HEK293 (cell line): ENCODE results near the gene SARS2.

Experiments
- PRDM2 ChIP-seq: fragments of 450-650 bp; formaldehyde crosslinking; IDR thresholded peaks from 2 replicates; pipeline ENCODE4 v1.5.1; 2016; ENCODE audit warnings: missing biosample characterization, missing genetic modification characterization, borderline replicate concordance
- ZBTB1 ChIP-seq: fragments of 450-650 bp; formaldehyde crosslinking; IDR thresholded peaks from 2 replicates; pipeline ENCODE4 v1.5.1; 2016; ENCODE audit warnings: missing biosample characterization, missing genetic modification characterization
- ZBTB8A ChIP-seq: fragments of 450-650 bp; formaldehyde crosslinking; IDR thresholded peaks from 2 replicates; pipeline ENCODE4 v1.5.1; 2016; ENCODE audit warnings: missing biosample characterization, missing genetic modification characterization
- ZNF18 ChIP-seq: fragments of 450-650 bp; formaldehyde crosslinking; IDR thresholded peaks from 2 replicates; pipeline ENCODE4 v1.5.1; 2016; ENCODE audit warnings: missing biosample characterization, missing genetic modification characterization
- ZNF2 ChIP-seq: fragments of 450-650 bp; formaldehyde crosslinking; IDR thresholded peaks from 2 replicates; pipeline ENCODE4 v1.5.1; 2016; ENCODE audit warnings: missing biosample characterization, missing genetic modification characterization
- ZNF214 ChIP-seq: fragments of 450-650 bp; formaldehyde crosslinking; IDR thresholded peaks from 2 replicates; pipeline ENCODE4 v1.5.1; 2017; ENCODE audit warnings: missing biosample characterization, mild to moderate bottlenecking, missing genetic modification characterization, borderline replicate concordance
- ZNF324 ChIP-seq: fragments of 450-650 bp; formaldehyde crosslinking; IDR thresholded peaks from 2 replicates; pipeline ENCODE4 v1.5.1; 2016; ENCODE audit warnings: missing biosample characterization, missing genetic modification characterization
- ZNF426 ChIP-seq: fragments of 450-650 bp; formaldehyde crosslinking; IDR thresholded peaks from 2 replicates; pipeline ENCODE4 v1.5.1; 2017; ENCODE audit warnings: missing biosample characterization, missing genetic modification characterization, mild to moderate bottlenecking, inconsistent platforms, moderate library complexity
- ZNF473 ChIP-seq: fragments of 450-650 bp; formaldehyde crosslinking; IDR thresholded peaks from 2 replicates; pipeline ENCODE4 v1.5.1; 2017; ENCODE audit warnings: missing biosample characterization, missing genetic modification characterization
- ZNF48 ChIP-seq: fragments of 450-650 bp; formaldehyde crosslinking; IDR thresholded peaks from 2 replicates; pipeline ENCODE4 v1.5.1; 2016; ENCODE audit warnings: missing biosample characterization, missing genetic modification characterization
- ZNF548 ChIP-seq: fragments of 450-650 bp; formaldehyde crosslinking; IDR thresholded peaks from 2 replicates; pipeline ENCODE4 v1.5.1; 2016; ENCODE audit warnings: missing biosample characterization, missing genetic modification characterization
- ZNF555 ChIP-seq: fragments of 450-650 bp; formaldehyde crosslinking; conservative IDR thresholded peaks from 2 replicates; pipeline ENCODE4 v1.5.1; 2017; ENCODE audit warnings: missing biosample characterization, mild to moderate bottlenecking, missing genetic modification characterization, inconsistent platforms
- ZNF580 ChIP-seq: fragments of 450-650 bp; formaldehyde crosslinking; IDR thresholded peaks from 2 replicates; pipeline ENCODE4 v1.5.1; 2016; ENCODE audit warnings: missing biosample characterization, missing genetic modification characterization
- ZNF639 ChIP-seq: fragments of 450-650 bp; formaldehyde crosslinking; IDR thresholded peaks from 2 replicates; pipeline ENCODE4 v1.5.1; 2016; ENCODE audit warnings: missing biosample characterization, missing genetic modification characterization
- ZNF660 ChIP-seq: fragments of 450-650 bp; IDR thresholded peaks from 2 replicates; pipeline ENCODE4 v1.5.1; 2018; ENCODE audit warnings: missing biosample characterization, mild to moderate bottlenecking, missing genetic modification characterization
- ZNF701 ChIP-seq: fragments of 450-650 bp; formaldehyde crosslinking; IDR thresholded peaks from 2 replicates; pipeline ENCODE4 v1.5.1; 2016; ENCODE audit warnings: missing biosample characterization, missing genetic modification characterization
- TF ChIP-seq, protein P1 (sequence below): fragments of 450-650 bp; IDR thresholded peaks from 2 replicates; pipeline ENCODE4 v1.5.1; 2018; ENCODE audit warnings: missing biosample characterization, missing genetic modification characterization
- TF ChIP-seq, protein P2 (sequence below): fragments of 450-650 bp; formaldehyde crosslinking; conservative IDR thresholded peaks from 2 replicates; pipeline ENCODE4 v1.5.1; 2016; ENCODE audit warnings: low read depth, missing biosample characterization, missing genetic modification characterization
- TF ChIP-seq, protein P3 (sequence below): fragments of 450-650 bp; formaldehyde crosslinking; IDR thresholded peaks from 2 replicates; pipeline ENCODE4 v1.5.1; 2016; ENCODE audit warnings: missing biosample characterization, missing genetic modification characterization

SARS2 gene

GRCh38 chr19:38929929-38930775 lies at the start of gene SARS2 (continued):
- TF ChIP-seq ZNF48 (no peak), ZBTB1 (no peak), ZNF2 (tag by site-specific recombination) (peak; percentile 99), ZNF426 (tag by site-specific recombination) (no peak), ZNF701 (tag by site-specific recombination) (no peak; the same call in 1 of the 2 replicates), ZNF555 (tag by site-specific recombination) (no peak), ZNF639 (peak; percentile 92), ZNF548 (tag by site-specific recombination) (no peak), ZNF473 (tag by site-specific recombination) (no peak), ZNF580 (tag by site-specific recombination) (peak; percentile 97), ZNF324 (tag by site-specific recombination) (peak; percentile 91), ZNF18 (peak; percentile 85), ZBTB8A (peak; percentile 46), ZNF660 (tag by site-specific recombination) (no peak; the same call in 1 of the 2 replicates), PRDM2 (tag by site-specific recombination) (no peak), ZNF214 (tag by site-specific recombination) (no peak)
- TF ChIP-seq, protein P1, sequence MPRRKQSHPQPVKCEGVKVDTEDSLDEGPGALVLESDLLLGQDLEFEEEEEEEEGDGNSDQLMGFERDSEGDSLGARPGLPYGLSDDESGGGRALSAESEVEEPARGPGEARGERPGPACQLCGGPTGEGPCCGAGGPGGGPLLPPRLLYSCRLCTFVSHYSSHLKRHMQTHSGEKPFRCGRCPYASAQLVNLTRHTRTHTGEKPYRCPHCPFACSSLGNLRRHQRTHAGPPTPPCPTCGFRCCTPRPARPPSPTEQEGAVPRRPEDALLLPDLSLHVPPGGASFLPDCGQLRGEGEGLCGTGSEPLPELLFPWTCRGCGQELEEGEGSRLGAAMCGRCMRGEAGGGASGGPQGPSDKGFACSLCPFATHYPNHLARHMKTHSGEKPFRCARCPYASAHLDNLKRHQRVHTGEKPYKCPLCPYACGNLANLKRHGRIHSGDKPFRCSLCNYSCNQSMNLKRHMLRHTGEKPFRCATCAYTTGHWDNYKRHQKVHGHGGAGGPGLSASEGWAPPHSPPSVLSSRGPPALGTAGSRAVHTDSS (tag by site-specific recombination) = no peak
- TF ChIP-seq, protein P2, sequence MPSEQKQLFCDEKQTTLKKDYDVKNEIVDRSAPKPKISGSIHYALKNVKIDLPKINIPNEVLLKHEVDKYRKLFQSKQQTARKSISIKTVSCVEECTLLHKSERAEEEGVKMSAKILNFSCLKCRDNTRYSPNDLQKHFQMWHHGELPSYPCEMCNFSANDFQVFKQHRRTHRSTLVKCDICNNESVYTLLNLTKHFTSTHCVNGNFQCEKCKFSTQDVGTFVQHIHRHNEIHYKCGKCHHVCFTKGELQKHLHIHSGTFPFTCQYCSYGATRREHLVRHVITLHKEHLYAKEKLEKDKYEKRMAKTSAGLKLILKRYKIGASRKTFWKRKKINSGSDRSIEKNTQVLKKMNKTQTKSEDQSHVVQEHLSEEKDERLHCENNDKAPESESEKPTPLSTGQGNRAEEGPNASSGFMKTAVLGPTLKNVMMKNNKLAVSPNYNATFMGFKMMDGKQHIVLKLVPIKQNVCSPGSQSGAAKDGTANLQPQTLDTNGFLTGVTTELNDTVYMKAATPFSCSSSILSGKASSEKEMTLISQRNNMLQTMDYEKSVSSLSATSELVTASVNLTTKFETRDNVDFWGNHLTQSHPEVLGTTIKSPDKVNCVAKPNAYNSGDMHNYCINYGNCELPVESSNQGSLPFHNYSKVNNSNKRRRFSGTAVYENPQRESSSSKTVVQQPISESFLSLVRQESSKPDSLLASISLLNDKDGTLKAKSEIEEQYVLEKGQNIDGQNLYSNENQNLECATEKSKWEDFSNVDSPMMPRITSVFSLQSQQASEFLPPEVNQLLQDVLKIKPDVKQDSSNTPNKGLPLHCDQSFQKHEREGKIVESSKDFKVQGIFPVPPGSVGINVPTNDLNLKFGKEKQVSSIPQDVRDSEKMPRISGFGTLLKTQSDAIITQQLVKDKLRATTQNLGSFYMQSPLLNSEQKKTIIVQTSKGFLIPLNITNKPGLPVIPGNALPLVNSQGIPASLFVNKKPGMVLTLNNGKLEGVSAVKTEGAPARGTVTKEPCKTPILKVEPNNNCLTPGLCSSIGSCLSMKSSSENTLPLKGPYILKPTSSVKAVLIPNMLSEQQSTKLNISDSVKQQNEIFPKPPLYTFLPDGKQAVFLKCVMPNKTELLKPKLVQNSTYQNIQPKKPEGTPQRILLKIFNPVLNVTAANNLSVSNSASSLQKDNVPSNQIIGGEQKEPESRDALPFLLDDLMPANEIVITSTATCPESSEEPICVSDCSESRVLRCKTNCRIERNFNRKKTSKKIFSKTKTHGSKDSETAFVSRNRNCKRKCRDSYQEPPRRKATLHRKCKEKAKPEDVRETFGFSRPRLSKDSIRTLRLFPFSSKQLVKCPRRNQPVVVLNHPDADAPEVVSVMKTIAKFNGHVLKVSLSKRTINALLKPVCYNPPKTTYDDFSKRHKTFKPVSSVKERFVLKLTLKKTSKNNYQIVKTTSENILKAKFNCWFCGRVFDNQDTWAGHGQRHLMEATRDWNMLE (tag by site-specific recombination) = peak; percentile 50; the same call in 1 of the 2 replicates
- TF ChIP-seq, protein P3, sequence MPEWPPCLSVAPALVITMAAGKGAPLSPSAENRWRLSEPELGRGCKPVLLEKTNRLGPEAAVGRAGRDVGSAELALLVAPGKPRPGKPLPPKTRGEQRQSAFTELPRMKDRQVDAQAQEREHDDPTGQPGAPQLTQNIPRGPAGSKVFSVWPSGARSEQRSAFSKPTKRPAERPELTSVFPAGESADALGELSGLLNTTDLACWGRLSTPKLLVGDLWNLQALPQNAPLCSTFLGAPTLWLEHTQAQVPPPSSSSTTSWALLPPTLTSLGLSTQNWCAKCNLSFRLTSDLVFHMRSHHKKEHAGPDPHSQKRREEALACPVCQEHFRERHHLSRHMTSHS (tag by site-specific recombination) = no peak
